Caco-2 (cell line): ENCODE results near the gene IGSF9B. TPM values are rescaled to one million over a fixed set of nuclear protein-coding genes. Genes with fewer than 3 reads are reported as not detected.

ENCODE experiments used
- BruUV-seq: library from RNA; stranded (reverse); fragments of 400-500 nt; replicated peaks from 2 replicates; lab custom pipeline; 2021; lab: Mats Ljungman, UMichigan
- CTCF ChIA-PET: fragments of 300-600 bp; sonication (Branson Sonifier 250); formaldehyde crosslinking; loops from one replicate; lab custom pipeline; 2022; ENCODE audit warnings: antibody characterized with exemption; lab: Charles Lee
- POLR2A ChIA-PET: fragments of 300-600 bp; sonication (Branson Sonifier 250); formaldehyde crosslinking; loops from one replicate; lab custom pipeline; 2022; ENCODE audit warnings: antibody characterized with exemption; lab: Charles Lee
- DNase-seq, 2 experiments: peaks; one replicate each; pipeline versions ENCODE4 v3.0.0 to v3.0.0-alpha.2; 2020 to 2022
- H3K27me3 ChIP-seq: replicated peaks from 2 replicates; pipeline ENCODE4 v1.6.0; 2011; ENCODE audit warnings: low read length; ENCODE audit not compliant: control insufficient read depth, insufficient read depth
- H3K36me3 ChIP-seq: 2 replicates; pipeline ENCODE4 v1.5.1; 2011; ENCODE audit warnings: low read length; ENCODE audit not compliant: control insufficient read depth, insufficient read depth
- H3K4me1 ChIP-seq: fragments of 250-450 bp; sonication (Bioruptor Pico); 2 replicates; pipeline ENCODE4 v1.5.1; 2020; ENCODE audit warnings: mild to moderate bottlenecking
- H3K4me3 ChIP-seq: 2 replicates; pipeline ENCODE4 v1.5.1; 2011; ENCODE audit warnings: low read depth, mild to moderate bottlenecking, control low read depth, low read length
- H3K9me3 ChIP-seq: fragments of 250-450 bp; sonication (Bioruptor Pico); 2 replicates; pipeline ENCODE4 v1.5.1; 2020; ENCODE audit warnings: mild to moderate bottlenecking, moderate library complexity
- H3K27ac Mint-ChIP-seq: one replicate; pipeline ENCODE4 v1.8.0; 2022; ENCODE audit warnings: mixed read lengths; ENCODE audit not compliant: unreplicated experiment
- H3K27me3 Mint-ChIP-seq: one replicate; pipeline ENCODE4 v1.8.0; 2022; ENCODE audit warnings: mixed read lengths; ENCODE audit not compliant: insufficient read depth, unreplicated experiment
- H3K36me3 Mint-ChIP-seq: one replicate; pipeline ENCODE4 v1.8.0; 2022; ENCODE audit warnings: mild to moderate bottlenecking, mixed read lengths; ENCODE audit not compliant: insufficient read depth, unreplicated experiment
- H3K4me1 Mint-ChIP-seq: one replicate; pipeline ENCODE4 v1.8.0; 2022; ENCODE audit warnings: low read depth, mixed read lengths; ENCODE audit not compliant: unreplicated experiment
- H3K4me3 Mint-ChIP-seq: one replicate; pipeline ENCODE4 v1.8.0; 2022; ENCODE audit warnings: mild to moderate bottlenecking, moderate library complexity, mixed read lengths; ENCODE audit not compliant: unreplicated experiment
- H3K9me3 Mint-ChIP-seq: one replicate; pipeline ENCODE4 v1.8.0; 2022; ENCODE audit warnings: mixed read lengths; ENCODE audit not compliant: unreplicated experiment
- CTCF ChIP-seq, 2 experiments: fragments of 200-600 bp in 1 of 2; IDR thresholded peaks; 1 replicate in 1 of 2; 2 replicates in 1 of 2; pipeline versions ENCODE4 v1.5.1 to v1.8.0; 2011 to 2022; ENCODE audit warnings: antibody characterized with exemption in 1 of 2, control low read depth in 1 of 2, inconsistent platforms in 1 of 2, low read depth in 1 of 2, low read length in 1 of 2, mild to moderate bottlenecking in 1 of 2, moderate library complexity in 1 of 2; ENCODE audit not compliant: insufficient read depth in 1 of 2, severe bottlenecking in 1 of 2, unreplicated experiment in 1 of 2
- intact Hi-C: fragments of 100-400 bp; cut with micrococcal nuclease; formaldehyde crosslinking; loops from one replicate; pipeline ENCODE4 v1.10.0; 2022; ENCODE audit not compliant: unreplicated experiment
- total RNA-seq: library from RNA; stranded (reverse); gene quantifications from 2 replicates; pipeline ENCODE4 v1.2.3, GENCODE V29; 2022

Gene IGSF9B
- total RNA-seq, 1 experiment from 2014 or later, result 4.2 TPM

DNA sequence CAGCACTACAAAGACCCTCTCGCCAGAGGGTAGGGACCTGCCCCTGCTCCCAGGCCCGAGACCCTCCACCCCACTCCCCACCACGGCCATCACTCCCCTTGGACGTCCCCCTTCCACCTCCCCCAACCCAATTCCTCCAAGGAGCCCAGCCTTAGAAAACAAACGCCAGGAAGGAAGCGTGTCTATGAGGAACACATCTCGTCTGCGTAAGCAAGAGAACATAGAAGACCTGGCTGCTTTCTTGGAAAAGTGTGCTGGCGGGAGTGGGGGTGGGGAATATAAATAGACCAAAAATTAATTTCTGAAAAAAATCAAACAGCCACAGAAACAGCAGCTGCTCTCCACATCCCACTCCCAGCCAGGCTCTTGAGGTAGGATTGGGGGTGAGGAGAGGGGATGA is 23.9 kb upstream of the IGSF9B start:
- no TSS peak for BruUV-seq
- Histone ChIP-seq H3K27me3 (peaks cover 2% of the 10 kb centered on the region), H3K4me1 (no peaks in the 10 kb centered on the region), H3K36me3 (no peaks in the 10 kb centered on the region), H3K9me3 (no peaks in the 10 kb centered on the region), H3K4me3 (no peak overlapping the region)
- H3K27ac Mint-ChIP-seq, result no peak overlapping the region
- H3K36me3 Mint-ChIP-seq, result no peaks in the 10 kb centered on the region
- no peaks in the 10 kb centered on the region for H3K4me1 Mint-ChIP-seq
- no peak overlapping the region for H3K4me3 Mint-ChIP-seq
- no peak for TF ChIP-seq CTCF (IDR thresholded peaks at IDR 0.05; ENCODE audit: insufficient read depth in 1 of 2, low read depth in 1 of 2, low read length in 1 of 2, severe bottlenecking in 1 of 2, unreplicated experiment in 1 of 2)
- intact Hi-C loops, result no loop called here
- H3K27me3 Mint-ChIP-seq, result peaks cover 55% of the 10 kb centered on the region
- no peak for DNase-seq
- ChIA-PET POLR2A (no interaction called here), CTCF (no interaction called here)
- no peaks in the 10 kb centered on the region for H3K9me3 Mint-ChIP-seq

GRCh38 chr11:133978794-133979193 is 22.0 kb upstream of the IGSF9B start:
- POLR2A ChIA-PET, result no interaction called here
- intact Hi-C loops, result no loop called here
- Histone ChIP-seq H3K4me1 (no peaks in the 10 kb centered on the region), H3K4me3 (no peak overlapping the region), H3K36me3 (no peaks in the 10 kb centered on the region), H3K27me3 (peaks cover 6% of the 10 kb centered on the region), H3K9me3 (no peaks in the 10 kb centered on the region)
- no peaks in the 10 kb centered on the region for H3K4me1 Mint-ChIP-seq
- CTCF ChIA-PET, result no interaction called here
- no peaks in the 10 kb centered on the region for H3K36me3 Mint-ChIP-seq
- H3K27ac Mint-ChIP-seq, result no peak overlapping the region
- H3K9me3 Mint-ChIP-seq, result no peaks in the 10 kb centered on the region
- peaks cover 60% of the 10 kb centered on the region for H3K27me3 Mint-ChIP-seq
- TF ChIP-seq CTCF (IDR thresholded peaks at IDR 0.05; ENCODE audit: insufficient read depth in 1 of 2, low read depth in 1 of 2, low read length in 1 of 2, severe bottlenecking in 1 of 2, unreplicated experiment in 1 of 2), result no peak
- DNase-seq, result no peak
- no TSS peak for BruUV-seq
- H3K4me3 Mint-ChIP-seq, result no peak overlapping the region

DNA sequence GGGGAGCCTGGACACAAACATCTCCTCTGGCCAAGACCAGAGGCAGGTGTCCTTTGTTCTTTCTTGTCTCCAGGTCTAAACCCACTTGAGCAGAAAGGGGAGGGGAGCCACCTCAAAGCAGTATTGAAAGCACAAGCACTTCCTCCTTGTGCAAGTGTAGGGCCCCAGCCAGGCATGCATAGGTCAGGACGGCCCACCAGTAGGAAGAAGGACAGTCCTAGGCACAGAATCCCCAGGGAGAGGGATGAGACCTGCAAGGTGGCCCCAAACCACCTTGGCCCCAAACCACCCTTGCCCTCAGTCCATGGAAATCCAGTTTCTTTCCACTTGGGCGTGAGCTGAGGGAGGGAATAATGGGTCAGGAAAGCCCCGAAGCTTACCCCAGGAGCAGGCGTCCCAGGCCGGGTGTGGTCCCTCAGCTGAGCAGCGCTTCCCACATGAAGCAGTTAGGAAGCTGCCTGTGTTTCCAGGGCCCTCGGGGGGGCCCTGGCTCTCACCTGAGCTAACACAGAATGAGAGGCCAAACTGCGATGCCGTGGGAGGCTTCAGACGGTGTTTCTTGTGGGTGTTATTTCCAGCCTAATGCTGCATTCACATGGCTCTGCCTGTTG is 20.4 kb upstream of the IGSF9B start:
- H3K4me3 Mint-ChIP-seq, result no peak overlapping the region
- no peaks in the 10 kb centered on the region for H3K36me3 Mint-ChIP-seq
- Histone ChIP-seq H3K9me3 (no peaks in the 10 kb centered on the region), H3K36me3 (no peaks in the 10 kb centered on the region), H3K27me3 (peaks cover 6% of the 10 kb centered on the region), H3K4me3 (no peak overlapping the region), H3K4me1 (no peaks in the 10 kb centered on the region)
- no peaks in the 10 kb centered on the region for H3K4me1 Mint-ChIP-seq
- intact Hi-C loops, result no loop called here
- ChIA-PET POLR2A (no interaction called here), CTCF (no interaction called here)
- no peaks in the 10 kb centered on the region for H3K9me3 Mint-ChIP-seq
- H3K27me3 Mint-ChIP-seq, result peaks cover 60% of the 10 kb centered on the region
- DNase-seq, result no peak
- no TSS peak for BruUV-seq
- no peak for TF ChIP-seq CTCF (IDR thresholded peaks at IDR 0.05; ENCODE audit: insufficient read depth in 1 of 2, low read depth in 1 of 2, low read length in 1 of 2, severe bottlenecking in 1 of 2, unreplicated experiment in 1 of 2)
- no peak overlapping the region for H3K27ac Mint-ChIP-seq
